Cerebellar nuclear complex (tissue), 1 donor: Measurements from ENCODE around the gene ST6GALNAC2.
"Not testable (repeated sequence)": the region's sequence is repeated elsewhere in the genome, so short reads cannot be mapped to it uniquely, and the experiment has no call there.

Experiments
- DNase-seq, 2 experiments: peaks; one replicate each; lab custom pipeline; 2025; lab: John Stamatoyannopoulos, UW

Gene ST6GALNAC2

GRCh38 chr17:76539631-76540271 lies 45.9 kb downstream of the ST6GALNAC2 start, which contains the start of gene PRCD:
TSS of gene PRCD (plus strand) at chr17:76540044. CDS start at chr17:76540142, 98 bp downstream.
- DNase-seq = no peak

GRCh38 chr17:76538941-76539570 lies 46.6 kb downstream of the ST6GALNAC2 start:
- no peak for DNase-seq

- no peak for DNase-seq
Measured at GRCh38 chr17:76538281-76538931, 47.3 kb downstream of the ST6GALNAC2 start.

GRCh38 chr17:76537578-76538280 lies 47.9 kb downstream of the ST6GALNAC2 start, which contains the start of gene CYGB:
TSS of gene CYGB (minus strand) at chr17:76537709. CDS start at chr17:76537542, 167 bp downstream.
- no peak for DNase-seq

- DNase-seq = no peak
Measured at GRCh38 chr17:76537288-76537577, 48.4 kb downstream of the ST6GALNAC2 start.

- no peak for DNase-seq
Measured at GRCh38 chr17:76536511-76537287, 49.0 kb downstream of the ST6GALNAC2 start.

- DNase-seq = no peak
Measured at GRCh38 chr17:76535788-76536510, 49.7 kb downstream of the ST6GALNAC2 start.

- DNase-seq = no peak
Measured at GRCh38 chr17:76534831-76535732, 50.6 kb downstream of the ST6GALNAC2 start.

GRCh38 chr17:76533640-76534359 lies 51.9 kb downstream of the ST6GALNAC2 start:
- DNase-seq = not testable (repeated sequence)

GRCh38 chr17:76532072-76532651 lies 53.5 kb downstream of the ST6GALNAC2 start:
- DNase-seq = no peak

- no peak for DNase-seq
Measured at GRCh38 chr17:76531486-76532038, 54.1 kb downstream of the ST6GALNAC2 start.

- DNase-seq = no peak
Measured at GRCh38 chr17:76530811-76531485, 54.7 kb downstream of the ST6GALNAC2 start.

GRCh38 chr17:76530095-76530723 lies 55.5 kb downstream of the ST6GALNAC2 start:
- no peak for DNase-seq

- DNase-seq = no peak
Measured at GRCh38 chr17:76529224-76530094, 56.2 kb downstream of the ST6GALNAC2 start.

GRCh38 chr17:76528528-76529223 lies 57.0 kb downstream of the ST6GALNAC2 start:
- DNase-seq = no peak

- no peak for DNase-seq
Measured at GRCh38 chr17:76528156-76528527, 57.5 kb downstream of the ST6GALNAC2 start.
